Left hindlimb (tissue), 1 donor: ENCODE data around the gene NTMT1.
"Not testable (repeated sequence)": the region's sequence is repeated elsewhere in the genome, so short reads cannot be mapped to it uniquely, and the experiment has no call there.

Experiments used
- DNase-seq: peaks from one replicate; pipeline ENCODE4 v3.0.0-alpha.2; 2018

Gene NTMT1

DNA sequence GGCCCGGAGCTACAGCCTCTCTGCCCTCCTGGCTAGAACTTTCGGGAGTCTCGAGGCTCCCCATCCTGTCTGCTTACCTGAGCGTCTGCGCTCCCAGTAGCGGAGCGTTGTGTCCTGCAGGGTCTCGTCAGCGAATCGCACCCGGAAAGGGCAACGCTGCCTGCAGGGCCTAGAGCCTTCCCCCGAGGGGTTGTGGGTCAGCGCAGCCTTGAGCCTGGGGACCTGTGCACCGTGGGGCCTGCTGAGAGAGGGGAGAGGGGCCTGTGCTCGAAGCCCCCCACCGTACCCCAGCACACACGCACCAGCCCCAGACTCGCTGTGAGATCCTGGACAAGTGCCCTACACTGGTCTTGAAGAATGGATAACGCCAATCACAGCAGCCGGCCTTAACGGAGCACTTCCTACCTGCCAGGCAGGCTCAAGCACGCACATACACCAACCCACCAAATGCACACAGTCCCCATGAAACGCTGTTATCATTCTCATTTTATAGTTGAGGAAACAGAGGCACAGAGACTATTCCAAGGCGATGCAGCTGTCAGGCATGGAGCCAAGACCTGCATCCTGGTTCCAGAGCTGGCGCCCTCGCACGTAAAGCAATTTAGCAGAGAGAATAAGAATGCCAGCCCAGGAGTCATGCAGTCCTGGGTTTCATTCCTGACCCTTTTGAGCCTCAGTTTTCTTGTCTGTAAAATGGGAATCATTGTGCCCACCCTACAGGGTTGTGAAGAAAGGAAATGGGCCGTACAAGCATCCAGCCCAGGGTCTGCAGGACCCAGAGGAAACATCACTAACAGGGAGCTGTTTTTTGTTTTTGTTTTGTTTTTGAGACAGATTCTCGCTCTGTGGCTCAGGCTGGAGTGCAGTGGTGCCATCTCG lies 10.3 kb upstream of the NTMT1 start:
- DNase-seq = no peak

DNA sequence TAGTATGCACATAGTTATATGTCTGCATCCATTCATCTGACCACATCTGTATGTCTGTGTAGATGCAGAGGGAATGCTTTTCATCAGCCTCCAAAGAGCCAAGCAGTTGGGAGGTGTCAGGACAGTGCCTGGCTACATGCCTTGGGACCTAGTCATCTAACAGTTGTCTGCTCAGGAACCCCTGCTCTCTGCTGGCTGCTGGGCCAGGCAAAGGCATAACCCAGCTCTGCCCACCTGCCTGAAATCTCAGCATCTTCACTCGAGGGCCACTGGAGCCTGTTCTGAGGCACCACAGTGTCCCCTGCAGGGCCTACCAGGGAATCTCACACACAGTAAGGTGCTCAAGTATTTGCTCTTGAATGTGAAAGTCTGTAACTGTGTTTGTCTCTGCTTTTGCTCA lies 8.8 kb upstream of the NTMT1 start:
- no peak for DNase-seq

DNA sequence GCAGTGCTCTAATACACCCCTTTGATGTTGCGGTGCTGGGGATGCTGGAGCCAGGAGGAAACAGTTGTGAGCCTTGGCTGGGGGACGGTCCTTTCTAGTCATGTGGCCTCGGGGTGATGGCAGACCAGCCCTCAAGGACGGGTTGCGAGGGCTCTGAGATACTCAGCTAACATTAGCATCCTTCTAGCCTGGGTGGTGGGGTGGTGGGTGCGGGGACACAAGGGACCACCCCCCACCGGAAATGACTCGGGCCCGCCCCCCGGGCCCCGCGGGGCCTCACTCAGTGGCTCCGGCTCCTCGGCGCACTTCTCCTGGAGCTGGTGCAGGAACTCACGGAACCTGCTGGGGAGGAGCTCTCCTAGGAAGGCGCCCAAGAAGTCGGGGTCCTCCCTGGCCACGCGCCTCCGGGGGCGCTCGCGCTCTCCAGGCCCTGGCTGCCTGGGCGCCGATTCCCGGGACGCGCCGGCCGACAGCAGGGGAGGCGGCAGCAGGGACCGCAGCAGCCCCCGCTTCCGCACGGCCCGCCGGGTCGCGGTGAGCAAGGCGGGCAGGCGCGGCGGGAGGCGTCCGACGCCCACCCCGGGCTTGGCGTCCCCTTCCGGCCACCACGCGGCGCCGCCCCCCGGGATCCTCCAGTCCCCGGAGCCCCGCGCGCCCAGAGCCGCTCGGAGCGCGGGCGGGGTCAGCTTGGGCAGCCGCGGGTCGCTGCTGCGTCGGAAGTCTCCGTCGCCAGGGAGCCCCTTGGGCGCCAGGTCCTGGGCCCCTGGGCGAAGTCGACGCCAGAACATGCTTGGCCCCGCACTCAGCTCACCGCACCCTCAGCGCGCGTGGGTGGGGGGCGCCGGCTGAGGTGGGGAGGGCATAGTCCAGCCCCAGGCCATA lies 5.9 kb upstream of the NTMT1 start:
- no peak for DNase-seq

DNA sequence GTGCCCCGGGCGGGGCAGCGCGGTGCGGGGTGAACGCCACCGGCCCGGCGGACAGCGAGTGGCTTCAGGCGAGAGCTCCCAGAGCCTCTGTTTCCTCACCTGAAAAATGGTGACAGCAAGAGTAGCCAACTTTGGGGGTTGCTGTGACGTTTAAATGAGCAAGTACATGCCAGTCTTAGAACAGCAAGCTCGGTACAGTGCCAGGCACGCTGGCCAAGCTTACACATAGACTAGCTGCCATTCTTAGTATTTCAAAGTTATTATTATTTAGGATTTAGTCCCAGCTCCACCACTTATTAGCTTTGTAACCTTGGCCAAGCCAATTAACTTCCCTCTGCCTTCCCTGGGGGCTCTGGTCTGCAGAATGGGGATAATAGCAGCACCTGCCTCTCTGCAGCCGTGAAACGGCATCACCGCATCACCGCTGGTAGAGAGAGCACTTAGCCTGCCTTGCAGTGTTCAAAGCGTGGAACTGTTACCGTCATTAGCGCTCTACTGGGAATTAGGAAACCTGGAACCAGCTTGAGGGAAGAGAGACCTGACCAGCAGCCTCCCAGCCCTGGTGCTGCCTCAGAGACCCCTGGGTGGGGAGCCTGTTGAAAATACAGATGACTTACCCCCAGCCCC lies 5.2 kb upstream of the NTMT1 start, which contains the start of gene C9orf50:
TSS of gene C9orf50 (minus strand) at position 433 of the 627 bp plus-strand sequence. CDS start 527 bp downstream, outside the sequence.
- no peak for DNase-seq

DNA sequence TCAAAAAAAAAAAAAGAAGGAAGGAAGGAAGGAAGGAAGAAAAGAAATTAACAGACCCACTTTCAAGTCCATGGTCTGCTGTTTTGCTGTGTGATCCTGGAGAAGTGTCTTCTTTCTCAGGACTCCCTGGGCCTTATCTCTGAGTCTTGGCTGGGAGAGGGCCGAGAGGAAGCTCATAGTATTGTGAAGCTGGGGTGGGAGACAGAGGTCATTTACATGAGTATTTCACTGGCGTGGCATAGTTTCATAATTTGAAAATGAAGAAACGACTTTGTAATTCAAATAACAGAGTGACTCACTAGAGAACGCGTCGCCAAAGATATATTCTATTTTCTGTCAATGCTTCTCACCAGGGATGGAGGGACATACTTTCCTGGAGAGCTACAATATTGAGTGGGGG lies 2.6 kb upstream of the NTMT1 start:
- no peak for DNase-seq

DNA sequence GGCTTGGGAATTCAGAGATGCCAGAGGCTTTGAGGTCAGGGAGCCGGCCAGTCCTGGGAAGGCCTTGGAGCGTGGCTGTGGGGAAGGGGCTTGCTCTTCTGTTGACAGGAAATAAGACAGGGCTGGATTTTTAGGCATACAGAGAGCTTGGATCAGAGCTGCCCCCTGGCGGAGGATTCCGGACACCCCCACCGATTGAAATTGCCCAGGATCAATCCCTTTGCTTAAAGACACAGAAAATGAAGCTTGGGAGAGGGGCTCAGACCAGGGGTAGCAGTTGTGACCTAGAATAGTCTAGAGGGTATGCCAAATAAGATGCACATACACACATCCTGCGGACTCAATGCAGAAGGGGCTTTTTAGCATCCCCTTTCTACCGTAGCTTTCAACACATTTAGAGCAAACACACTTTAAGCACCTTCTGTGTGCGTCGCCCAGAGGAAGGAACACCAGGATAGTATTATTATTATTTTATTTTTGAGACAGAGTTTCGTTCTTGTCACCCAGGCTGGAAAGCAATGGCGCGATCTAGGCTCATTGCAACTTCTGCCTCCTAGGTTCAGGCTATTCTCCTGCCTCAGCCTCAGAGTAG lies 1.7 kb upstream of the NTMT1 start:
- no peak for DNase-seq

DNA sequence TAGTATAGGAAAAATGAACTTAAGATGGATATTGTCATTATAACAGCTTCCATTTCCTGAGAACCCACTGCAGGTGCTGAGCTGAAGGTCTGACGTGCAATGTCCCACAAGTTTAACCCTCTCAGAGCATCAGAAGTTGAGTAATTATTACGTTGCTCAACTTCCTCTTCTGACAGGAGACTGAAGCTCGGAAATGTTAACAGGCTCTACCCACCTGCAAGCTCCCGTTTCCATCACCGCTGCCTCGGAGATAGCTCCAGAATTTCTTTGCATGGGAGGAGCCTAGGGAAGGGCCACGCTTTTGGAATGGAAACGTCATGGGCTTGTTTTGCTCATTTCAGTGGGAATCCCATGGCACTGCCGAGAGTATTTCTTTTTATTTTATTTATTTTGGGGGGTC lies 1.0 kb upstream of the NTMT1 start:
- DNase-seq = no peak

DNA sequence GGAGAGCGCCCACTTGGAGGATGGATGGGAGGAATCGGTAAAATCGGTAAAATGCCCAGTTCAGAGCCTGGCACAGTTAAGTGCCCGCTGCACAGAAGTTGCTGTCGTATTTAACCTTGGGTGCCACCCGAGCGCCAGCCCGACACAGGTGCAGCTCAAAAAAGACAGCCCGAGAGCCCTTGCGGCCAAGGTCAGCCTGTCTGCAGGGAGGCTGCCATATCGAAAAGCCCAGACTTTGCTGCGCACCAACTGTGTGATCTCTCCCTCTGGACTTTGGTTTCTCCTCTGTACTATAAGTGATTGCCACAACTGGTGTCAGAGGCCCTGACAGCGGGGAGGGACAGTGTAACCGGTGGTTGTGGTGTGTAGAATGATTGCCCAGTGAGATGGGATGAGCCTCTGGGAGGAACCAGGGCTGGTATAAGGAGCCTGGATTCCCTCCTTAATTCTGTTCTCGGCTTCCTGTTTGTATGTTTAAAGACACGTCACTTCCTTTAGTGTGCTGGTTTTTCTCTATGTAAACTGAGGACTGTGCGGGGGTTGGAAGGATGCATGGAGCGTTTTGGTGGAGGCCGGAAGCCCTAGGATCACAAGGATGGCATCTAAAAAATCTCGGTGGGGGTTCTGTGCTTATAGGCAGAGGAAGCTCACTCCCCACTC lies 792 bp downstream of the NTMT1 start:
- peak; percentile 64 for DNase-seq

DNA sequence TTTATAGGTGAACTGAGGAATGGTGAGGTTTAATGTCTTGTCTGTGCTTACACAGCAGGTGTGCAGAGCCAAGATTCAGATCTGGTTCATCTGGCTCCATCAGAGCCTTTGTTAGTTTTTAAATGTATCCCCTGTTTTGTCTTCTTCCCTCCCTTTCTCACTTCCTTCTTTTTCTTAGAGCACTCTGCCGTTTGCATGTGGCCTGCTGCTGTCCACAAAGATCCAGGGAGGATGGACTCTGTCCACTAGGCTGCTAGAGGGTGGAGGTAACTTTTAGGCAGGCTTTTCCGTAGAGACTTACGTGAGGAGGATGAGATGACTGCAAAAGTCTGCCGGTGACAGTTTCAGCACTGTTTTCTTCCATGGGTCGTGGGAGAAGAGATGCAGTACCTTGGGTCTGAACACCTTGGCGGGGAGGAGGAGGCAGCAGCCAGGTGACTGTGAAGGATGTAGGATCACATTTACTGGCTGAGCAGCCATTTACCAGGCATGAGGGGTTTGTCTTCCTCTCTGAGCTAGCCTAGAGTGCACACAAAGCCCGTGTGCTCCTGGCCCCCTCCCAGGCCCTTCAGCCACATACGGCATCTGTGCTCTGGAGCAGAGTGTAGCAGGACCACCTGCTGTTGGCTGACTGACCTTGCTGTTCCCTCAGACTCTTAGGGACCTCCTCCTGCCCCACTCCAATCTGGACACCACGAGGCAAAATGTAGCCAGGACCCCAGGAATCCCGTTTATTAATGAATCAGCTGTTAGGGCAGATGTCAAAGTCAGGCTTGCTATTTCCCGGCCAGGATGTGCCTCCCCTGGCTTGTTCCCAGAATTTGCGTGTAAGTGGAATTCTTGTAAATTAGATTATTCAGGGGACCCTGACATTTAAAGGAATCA lies 1.8 kb downstream of the NTMT1 start:
- DNase-seq = no peak

DNA sequence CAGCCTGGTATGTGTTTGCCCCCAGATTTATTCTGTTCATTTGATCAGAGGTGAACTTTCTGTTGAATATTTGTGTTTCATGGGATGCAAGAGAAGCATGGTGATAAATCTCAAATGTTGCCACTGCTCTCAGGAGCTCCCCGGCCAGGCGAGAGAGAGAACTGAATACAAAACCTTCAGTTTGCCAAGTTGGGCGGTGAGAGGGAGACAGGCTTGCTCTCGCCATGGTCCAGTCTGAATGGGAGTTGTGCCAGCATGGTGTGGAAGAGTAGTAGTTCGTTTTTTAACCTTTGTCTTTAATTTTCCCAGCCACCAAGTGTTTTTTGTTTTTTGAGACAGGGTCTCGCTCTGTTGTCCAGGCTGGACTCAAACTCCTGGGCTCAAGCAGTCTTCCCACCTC lies 2.7 kb downstream of the NTMT1 start:
- DNase-seq = no peak

DNA sequence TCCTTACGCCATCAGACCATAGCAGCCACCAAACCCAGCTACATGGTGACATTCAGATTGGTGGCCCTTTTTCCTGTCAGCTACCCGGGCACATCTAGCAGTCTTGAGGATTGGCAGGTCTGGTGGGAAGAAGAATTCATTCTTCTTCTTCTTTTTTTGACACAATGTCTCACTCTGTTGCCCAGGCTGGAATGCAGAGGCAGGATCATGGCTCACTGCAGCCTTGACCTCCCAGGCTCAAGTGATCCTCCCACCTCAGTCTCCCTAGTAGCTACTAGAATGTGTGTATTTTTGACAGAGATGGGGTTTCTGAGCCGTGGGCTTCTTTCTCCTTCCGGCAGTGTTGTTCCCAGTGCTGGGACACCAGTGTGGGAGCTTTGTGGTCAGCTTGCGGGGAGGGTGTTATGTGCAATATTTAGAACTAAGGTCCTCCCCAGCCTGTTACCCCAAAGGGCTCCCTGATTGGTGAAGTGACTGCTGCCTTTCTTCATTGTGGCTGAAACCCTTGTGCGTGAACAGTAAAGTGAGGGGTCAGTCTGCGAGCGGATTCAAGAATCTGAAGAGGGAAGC lies 3.4 kb downstream of the NTMT1 start:
- no peak for DNase-seq

DNA sequence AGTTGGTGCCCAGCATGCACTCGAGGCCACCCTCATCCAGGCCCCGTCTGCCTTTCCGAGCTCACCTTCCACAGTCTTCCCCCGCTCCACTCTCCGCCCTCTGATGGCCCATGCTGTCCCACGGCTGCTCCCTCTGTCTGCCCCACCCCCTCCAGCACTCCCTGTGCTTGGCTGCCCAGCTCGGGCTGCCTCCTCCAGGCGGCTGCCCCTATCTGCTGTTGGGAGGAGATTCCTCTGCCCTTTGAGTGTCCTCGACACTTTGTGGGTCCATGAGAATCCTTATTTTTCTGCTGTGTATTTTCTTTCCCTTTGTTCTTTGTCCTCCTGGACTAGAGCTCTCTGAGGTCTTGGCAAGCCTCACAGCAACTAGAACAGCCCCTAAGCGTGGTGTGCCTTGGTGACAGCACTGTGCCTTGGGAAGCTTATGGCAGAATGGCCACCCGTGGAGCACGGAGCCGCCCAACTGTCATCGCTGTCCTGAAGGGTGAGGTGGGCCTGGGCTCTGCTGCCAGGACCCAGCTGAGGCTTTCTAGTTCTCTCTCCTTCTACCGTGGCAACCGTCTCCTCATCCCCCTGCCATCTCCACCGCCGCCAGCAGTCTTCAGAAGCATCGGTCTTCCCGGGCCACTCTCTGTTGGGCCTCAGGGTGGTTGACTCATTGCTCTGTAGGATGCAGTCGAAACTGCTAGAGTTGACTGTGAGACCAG lies 5.2 kb downstream of the NTMT1 start:
- DNase-seq = peak; percentile 21

DNA sequence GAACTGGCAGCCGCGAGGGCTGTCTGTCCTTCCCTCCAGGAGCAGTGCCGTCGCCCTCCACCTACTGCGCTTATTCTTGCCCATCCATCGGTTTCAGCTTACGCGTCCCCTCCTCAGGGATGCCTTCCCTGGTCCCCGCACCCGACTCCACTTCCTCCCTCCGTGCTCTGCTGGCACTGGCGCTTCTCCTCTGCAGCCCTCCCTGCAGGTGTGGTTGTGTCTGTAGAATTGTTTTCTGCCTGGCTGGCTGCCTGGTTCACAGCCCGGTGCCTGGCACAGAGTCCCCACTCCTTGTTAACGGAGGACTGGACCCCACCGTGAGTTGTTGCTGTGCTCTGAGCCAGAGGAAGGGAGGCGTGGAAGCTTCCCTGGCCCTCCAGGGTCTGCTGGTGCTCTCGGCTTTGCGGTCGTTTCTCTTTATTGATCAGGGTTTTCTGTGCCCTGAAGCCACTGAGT lies 5.7 kb downstream of the NTMT1 start:
- peak; percentile 18 for DNase-seq

DNA sequence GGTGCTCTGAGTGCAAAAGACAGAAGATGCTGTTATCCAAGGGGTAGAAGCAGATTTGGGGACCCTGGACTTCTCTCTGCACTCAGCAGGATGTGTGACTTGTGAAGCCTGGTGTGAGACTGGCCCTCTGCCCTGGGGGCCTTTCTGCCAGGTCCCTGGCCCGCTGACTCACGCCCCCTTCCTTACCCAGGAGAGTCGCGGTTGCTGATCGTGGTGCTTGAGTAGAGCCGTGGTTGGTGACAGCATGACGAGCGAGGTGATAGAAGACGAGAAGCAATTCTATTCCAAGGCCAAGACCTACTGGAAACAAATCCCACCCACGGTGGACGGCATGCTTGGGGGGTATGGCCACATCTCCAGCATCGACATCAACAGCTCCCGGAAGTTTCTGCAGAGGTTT lies 6.5 kb downstream of the NTMT1 start:
- no peak for DNase-seq

DNA sequence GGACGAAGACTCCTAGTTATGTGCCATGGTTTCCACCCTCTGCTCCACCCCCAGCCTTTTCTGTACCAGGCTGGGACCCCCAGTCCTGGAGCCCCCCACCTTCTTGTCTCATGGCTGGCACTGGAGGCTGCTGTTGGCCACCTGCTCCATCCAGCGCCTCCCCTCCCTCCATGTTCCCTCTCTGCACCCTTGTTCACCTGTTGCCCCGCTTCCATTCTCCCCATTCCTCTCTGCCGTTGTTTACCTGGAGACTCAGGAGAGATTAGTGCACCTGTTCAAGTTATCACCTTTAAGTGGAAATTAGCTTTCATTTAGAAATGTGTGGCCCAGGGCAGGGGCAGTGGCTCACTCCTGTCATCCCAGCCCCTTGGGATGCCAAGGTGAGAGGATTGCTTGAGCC lies 7.2 kb downstream of the NTMT1 start:
- no peak for DNase-seq

DNA sequence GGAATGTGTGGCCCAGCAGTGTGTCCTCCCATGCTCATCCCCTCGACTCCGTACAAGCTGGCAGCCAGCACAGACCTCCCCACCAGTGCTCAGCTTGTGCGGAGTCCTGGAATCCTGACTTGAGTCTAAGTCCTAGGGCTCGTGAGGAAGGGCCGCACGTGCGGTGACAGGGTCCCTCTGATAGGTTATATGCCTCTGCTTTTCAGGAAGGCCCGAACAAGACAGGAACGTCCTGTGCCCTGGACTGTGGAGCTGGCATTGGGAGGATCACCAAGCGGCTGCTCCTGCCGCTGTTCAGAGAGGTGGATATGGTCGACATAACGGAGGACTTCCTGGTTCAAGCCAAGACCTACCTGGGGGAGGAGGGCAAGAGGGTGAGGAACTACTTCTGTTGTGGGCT lies 7.9 kb downstream of the NTMT1 start:
- no peak for DNase-seq

DNA sequence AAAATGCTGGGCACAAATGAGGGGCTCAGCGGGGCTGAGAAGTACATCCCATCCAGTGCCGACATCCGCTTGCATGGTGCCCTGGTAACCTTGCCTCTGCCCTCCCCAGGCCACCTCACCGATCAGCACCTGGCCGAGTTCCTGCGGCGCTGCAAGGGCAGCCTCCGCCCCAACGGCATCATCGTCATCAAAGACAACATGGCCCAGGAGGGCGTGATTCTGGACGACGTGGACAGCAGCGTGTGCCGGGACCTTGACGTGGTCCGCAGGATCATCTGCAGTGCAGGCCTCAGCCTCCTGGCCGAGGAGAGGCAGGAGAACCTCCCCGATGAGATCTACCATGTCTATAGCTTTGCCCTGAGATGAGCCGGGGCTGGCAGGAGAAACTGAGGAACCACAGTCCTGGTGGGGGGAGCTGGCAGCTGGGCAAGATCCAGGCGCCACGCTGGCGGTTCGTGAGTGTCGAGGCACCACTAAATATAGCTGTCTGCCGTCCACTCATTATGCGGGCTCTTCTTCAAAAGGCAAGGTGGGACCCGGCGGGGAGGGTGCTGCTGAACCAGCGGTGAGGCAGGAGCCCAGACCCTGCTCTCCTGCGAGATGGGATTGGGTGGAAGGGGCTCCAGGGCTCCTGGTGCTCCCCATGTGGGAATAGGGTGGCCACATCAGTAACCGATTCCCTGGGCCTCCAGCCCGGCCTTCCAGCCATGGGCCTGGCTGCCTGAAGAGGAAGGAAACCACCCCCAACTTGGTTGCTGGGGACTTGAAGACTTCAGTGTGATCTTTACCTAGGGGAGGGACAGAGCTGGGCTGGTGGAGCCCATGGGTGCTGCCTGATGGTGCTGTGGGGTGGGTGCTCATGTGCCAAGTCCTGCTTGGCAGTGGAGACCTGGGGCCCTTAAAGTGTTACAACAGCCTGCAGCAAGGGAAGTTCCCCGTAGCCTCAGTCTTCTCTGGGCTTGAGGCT lies 9.4 kb downstream of the NTMT1 start:
- DNase-seq = peak; percentile 28

DNA sequence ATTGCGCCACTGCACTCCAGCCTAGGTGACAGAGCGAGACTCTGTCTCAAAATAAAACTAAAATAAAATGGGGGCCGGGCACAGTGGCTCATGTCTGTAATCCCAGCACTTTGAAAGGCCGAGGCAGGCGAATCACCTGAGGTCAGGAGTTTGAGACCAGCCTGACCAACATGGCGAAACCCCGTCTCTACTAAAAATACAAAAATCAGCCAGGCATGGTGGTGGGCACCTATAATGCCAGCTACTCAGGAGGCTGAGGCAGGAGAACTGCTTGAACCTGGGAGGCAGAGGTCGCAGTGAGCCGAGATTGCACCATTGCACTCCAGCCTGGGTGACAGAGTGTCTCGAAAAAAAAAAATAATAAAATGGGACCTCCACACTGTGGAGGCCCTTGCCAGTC lies 10.4 kb downstream of the NTMT1 start:
- DNase-seq = not testable (repeated sequence)

DNA sequence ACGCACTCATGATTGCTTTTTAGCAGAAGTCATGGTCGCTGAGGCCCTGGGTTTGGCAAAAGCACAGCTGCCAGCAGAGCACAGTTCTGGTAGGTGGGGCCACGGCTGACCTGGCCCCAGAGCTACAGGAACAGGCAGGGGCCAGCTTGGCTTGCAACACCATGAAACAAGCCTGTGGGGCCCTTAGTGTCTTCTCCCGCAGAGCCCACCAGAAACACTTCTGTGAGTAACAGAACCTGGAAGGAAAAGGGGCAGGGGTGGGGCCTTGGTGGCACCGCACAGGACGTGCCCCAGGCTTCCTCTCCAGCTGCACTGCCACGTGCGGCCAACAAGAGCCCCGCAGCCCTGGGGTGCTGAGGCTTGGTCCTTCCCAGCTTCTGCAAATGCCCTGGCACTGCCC lies 11.1 kb downstream of the NTMT1 start:
- DNase-seq = peak; percentile 25
